Mesodermal cell (in vitro differentiated cells): ENCODE results near the gene MYADM.

Source experiments
- H3K27ac ChIP-seq: 2 replicates; pipeline ENCODE4 v1.7.0; 2013; ENCODE audit warnings: mild to moderate bottlenecking, low read depth, low read length, moderate library complexity; ENCODE audit not compliant: severe bottlenecking
- H3K36me3 ChIP-seq: 2 replicates; pipeline ENCODE4 v1.7.1; 2013; ENCODE audit warnings: mild to moderate bottlenecking, low read length, moderate library complexity; ENCODE audit not compliant: control insufficient read depth, insufficient read depth
- H3K4me1 ChIP-seq: one replicate; pipeline ENCODE4 v1.7.1; 2013; ENCODE audit warnings: mild to moderate bottlenecking, low read length; ENCODE audit not compliant: insufficient read depth, control insufficient read depth, poor library complexity, severe bottlenecking
- H3K4me3 ChIP-seq: 2 replicates; pipeline ENCODE4 v1.7.0; 2013; ENCODE audit warnings: low read length, control low read depth, mild to moderate bottlenecking; ENCODE audit not compliant: insufficient read depth, poor library complexity, severe bottlenecking; ENCODE audit errors: extremely low read depth
- H3K9me3 ChIP-seq: 2 replicates; pipeline ENCODE4 v1.7.1; 2013; ENCODE audit warnings: mild to moderate bottlenecking, low read length, moderate library complexity; ENCODE audit not compliant: control insufficient read depth
- WGBS, 2 experiments: methylation state at CpG; one replicate each; pipeline ENCODE4 v1.1.5; 2013; ENCODE audit warnings: missing lambda C conversion rate in 2 of 2; ENCODE audit not compliant: insufficient coverage in 2 of 2; 5-methylcytosine and 5-hydroxymethylcytosine counted together

Gene MYADM

DNA sequence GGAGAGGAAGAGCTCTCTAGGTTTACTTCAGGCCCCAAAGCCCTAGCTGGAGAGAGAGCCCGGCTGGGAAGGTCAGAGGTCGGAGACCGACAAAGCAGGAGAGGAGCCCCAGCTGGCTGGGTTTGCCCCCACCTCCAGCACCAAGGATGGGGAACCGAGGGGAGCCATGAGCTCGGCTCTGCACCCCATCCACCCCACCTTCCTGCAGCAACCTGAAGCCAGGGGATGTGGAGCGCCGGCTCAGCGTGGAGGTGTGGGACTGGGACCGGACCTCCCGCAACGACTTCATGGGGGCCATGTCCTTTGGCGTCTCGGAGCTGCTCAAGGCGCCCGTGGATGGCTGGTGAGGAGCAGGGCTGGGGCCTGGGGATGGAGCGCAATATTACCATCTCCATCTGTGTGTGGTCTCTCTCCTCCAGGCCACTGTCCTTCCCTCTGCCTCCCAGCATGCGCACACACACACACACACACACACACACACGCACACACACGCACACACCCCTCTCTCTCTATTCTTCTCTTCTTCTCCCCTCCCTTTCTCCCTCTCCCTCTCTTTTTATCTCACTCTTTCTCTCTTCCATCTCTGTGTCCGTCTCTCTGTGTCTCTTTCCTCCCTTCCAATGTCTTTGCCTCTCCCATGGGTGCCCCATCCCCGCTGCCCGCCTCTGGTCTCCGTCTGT is 24.8 kb downstream of the MYADM start:
- 72 to 83% methylated on average over 11 to 17 of the region's 23 CpGs for WGBS, 2 experiments
- no peak overlapping the region for H3K4me3 ChIP-seq
- H3K36me3 ChIP-seq: no peaks in the 10 kb centered on the region
- no peaks in the 10 kb centered on the region for H3K4me1 ChIP-seq
- no peak overlapping the region for H3K27ac ChIP-seq
- no peaks in the 10 kb centered on the region for H3K9me3 ChIP-seq

DNA sequence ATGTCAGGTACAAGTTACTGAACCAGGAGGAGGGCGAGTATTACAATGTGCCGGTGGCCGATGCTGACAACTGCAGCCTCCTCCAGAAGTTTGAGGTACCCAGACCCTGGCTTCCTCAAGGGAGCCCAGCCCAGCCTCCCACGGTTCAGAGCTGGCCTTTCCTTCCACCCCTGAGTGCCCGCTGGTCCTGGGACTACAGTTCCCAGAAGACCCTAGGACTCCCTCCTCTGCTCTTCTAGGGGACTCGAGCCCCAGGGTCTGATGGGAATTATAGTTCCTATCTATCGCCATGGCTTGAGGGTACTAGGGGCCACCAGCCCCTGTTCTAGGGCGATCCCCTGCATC is 25.3 kb downstream of the MYADM start:
- Histone ChIP-seq H3K36me3 (no peaks in the 10 kb centered on the region), H3K9me3 (no peaks in the 10 kb centered on the region), H3K4me3 (no peak overlapping the region), H3K27ac (no peak overlapping the region), H3K4me1 (no peaks in the 10 kb centered on the region)
- WGBS, 2 experiments: 65 to 82% methylated on average over 6 of the region's 8 CpGs

DNA sequence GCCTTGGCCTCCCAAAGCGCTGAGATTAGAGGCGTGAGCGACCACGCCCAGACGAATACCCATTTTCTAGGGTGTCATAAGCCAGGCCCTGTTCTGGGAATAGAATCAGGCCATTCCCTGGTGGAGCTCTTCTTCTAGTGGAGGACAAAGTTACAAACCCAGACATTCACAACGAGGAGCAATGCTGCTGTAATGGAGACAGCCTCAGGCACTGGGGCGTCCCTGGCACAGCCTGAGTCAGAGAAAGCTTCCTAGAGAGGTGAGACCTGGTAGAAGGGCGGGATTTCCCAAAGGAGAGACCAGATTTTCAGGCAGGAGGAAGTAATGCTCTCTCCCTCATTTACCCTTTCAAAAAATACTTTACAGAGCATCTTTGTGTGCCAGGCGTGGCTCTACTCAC is 27.0 kb downstream of the MYADM start:
- peaks cover 3% of the 10 kb centered on the region for H3K4me1 ChIP-seq
- WGBS, 2 experiments: 93 to 94% methylated on average over 7 of the region's 9 CpGs
- no peak overlapping the region for H3K4me3 ChIP-seq
- H3K27ac ChIP-seq: no peak overlapping the region
- H3K36me3 ChIP-seq: no peaks in the 10 kb centered on the region
- H3K9me3 ChIP-seq: no peaks in the 10 kb centered on the region

DNA sequence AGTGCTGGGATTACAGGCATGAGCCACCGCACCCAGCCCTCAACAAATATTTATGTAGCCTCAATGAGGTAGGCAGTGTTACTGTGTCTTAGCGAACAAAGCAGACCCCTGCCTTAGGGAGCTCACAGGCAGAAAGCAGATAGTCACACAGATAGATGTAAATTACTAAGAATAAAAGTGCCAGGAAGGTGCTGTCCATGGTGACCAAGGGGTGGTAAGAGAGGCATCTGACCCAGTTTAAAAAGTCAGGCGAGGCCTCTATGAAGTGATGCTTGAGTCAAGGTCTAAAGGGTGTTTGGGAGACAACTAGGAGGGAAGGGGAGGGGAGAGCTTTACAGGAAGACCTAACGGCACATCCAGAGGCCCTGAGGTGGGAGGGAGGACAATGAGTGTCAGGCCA is 29.0 kb downstream of the MYADM start:
- WGBS, 2 experiments: 43 to 46% methylated on average over 2 of the region's 4 CpGs
- no peak overlapping the region for H3K4me3 ChIP-seq
- no peaks in the 10 kb centered on the region for H3K36me3 ChIP-seq
- peaks cover 3% of the 10 kb centered on the region for H3K4me1 ChIP-seq
- no peak overlapping the region for H3K27ac ChIP-seq
- H3K9me3 ChIP-seq: no peaks in the 10 kb centered on the region

DNA sequence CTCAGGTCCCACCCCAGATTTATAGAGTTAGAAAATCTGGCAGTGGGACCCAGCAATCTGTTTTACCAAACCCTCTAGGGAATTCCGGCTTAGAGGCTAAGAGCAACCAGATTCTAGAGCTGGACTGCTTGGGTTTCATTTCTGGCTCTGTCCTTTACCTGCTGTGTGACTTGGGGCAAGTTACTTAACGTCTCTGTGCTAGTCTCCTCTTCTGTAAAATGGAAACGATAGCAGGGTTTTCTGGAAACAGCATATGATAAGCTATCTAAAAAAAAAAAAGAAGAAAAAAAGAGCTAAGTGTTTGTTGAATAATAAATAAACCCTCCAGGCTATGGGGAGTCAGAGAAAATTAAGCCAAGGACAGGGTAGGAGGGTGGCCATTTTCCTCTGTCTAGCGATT is 29.8 kb downstream of the MYADM start:
- H3K9me3 ChIP-seq: no peaks in the 10 kb centered on the region
- no peak overlapping the region for H3K27ac ChIP-seq
- H3K4me3 ChIP-seq: no peak overlapping the region
- 81 to 84% methylated on average over 3 of the region's 4 CpGs for WGBS, 2 experiments
- peaks cover 3% of the 10 kb centered on the region for H3K4me1 ChIP-seq
- H3K36me3 ChIP-seq: no peaks in the 10 kb centered on the region

DNA sequence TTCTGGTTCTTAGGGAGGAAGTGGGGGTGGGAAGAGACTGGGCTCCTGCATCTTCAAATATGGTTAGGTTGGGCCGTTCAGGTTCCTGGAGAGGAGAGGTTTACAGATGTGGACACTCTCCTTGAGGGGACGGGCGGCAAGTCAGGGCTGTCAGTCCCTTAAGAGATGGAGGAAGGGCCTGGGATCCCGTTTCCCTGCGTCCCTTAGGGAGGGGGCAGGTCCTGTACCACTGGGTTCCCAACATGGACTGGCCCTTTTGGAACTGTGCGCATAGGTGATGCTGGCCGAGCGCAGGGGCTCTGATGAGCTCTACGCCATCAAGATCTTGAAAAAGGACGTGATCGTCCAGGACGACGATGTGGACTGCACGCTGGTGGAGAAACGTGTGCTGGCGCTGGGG is 30.5 kb downstream of the MYADM start:
- no peak overlapping the region for H3K27ac ChIP-seq
- H3K4me1 ChIP-seq: peaks cover 3% of the 10 kb centered on the region
- H3K9me3 ChIP-seq: no peaks in the 10 kb centered on the region
- H3K36me3 ChIP-seq: no peaks in the 10 kb centered on the region
- no peak overlapping the region for H3K4me3 ChIP-seq
- WGBS, 2 experiments: 33 to 44% methylated on average over 8 to 16 of the region's 16 CpGs

DNA sequence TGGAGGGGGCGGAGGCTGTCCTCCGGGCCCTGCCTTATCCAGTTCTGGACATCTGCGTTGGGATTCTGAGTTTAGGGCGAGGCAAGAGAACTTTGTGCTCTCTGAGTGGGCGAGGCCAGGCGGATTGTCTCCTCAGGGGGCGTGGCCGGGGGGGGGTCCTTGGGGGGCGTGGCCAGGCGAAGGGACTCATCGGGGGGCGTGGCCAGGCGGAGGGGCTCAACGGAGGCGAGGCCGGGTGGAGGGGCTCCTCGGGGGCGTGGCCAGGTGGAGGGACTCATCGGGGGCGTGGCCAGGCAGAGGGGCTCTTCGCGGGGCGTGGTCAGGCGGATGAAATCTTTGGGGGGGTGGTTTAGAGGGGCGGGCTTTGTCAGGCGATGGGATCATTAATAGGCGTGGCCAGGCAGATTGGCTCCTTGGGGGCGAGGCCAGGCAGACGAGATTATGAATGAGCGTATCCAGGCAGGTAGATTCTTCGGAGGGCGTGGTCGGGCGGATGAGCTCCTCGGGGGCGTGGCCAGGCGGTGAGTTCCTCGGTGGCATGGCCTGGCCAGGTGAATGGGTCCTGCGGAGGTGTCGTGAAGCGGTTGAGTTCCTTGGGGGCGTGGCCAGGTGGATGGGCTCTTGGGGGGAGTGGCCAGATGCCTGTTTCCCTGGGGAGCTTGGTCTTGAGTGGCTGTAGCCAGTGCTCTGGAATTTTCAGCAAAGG is 31.1 kb downstream of the MYADM start:
- Histone ChIP-seq H3K36me3 (no peaks in the 10 kb centered on the region), H3K9me3 (no peaks in the 10 kb centered on the region), H3K4me1 (peaks cover 3% of the 10 kb centered on the region), H3K27ac (no peak overlapping the region), H3K4me3 (no peak overlapping the region)
- 4 to 7% methylated on average over 21 to 32 of the region's 42 CpGs for WGBS, 2 experiments

DNA sequence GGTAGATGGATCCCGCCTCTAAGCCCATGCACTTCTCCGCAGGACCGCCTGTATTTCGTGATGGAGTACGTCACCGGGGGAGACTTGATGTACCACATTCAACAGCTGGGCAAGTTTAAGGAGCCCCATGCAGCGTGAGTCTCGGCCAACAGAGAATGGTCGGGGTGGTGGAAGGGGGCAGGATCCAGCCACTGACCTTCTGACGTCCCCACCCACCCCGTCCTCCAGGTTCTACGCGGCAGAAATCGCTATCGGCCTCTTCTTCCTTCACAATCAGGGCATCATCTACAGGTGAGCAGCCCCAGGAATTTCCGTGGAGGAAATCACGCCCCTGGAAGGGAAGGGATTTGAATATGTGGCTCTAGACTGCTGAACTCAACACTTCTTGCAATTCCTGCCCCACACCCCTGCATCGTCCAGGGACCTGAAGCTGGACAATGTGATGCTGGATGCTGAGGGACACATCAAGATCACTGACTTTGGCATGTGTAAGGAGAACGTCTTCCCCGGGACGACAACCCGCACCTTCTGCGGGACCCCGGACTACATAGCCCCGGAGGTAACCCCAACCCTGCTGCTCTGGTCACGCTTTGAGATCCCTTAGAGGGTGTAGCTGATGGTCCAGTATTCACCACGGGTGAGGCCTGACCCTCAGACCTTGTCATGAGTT is 32.6 kb downstream of the MYADM start:
- WGBS, 2 experiments: 93% methylated on average over 23 to 27 of the region's 27 CpGs

DNA sequence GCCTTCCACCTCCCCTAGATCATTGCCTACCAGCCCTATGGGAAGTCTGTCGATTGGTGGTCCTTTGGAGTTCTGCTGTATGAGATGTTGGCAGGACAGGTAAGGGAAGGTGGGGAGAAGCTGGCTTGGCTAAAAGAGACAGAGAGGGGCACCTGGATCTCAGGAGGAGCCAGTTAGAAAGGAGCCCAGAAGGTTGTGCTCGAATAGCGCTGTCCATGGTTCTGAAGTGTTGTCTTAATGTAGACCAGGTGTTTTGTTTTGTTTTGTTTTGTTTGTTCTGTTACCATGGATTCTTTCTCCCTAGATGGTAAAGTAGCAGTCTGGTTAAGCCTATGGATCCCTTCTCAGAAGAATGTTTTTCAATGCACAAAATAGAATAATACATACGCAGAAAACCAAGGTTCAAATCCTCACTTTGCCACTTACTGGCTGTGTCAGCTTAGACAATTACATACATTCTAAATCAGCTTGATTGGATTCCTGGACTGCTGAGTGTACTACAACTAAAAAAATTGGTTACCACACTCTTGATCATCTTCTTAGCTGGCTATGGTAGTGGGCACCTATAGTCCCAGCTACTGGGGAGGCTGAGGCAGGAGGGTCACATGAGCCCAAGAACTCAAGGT is 35.5 kb downstream of the MYADM start:
- Histone ChIP-seq H3K27ac (peak overlapping the region; percentile 26), H3K36me3 (no peaks in the 10 kb centered on the region), H3K4me1 (peaks cover 3% of the 10 kb centered on the region), H3K9me3 (no peaks in the 10 kb centered on the region), H3K4me3 (no peak overlapping the region)
- WGBS, 2 experiments: 28 to 50% methylated on average over 1 to 3 of the region's 4 CpGs

More for the DNA sequence above, 32.6 kb downstream of the MYADM start:
- Histone ChIP-seq H3K4me1 (peaks cover 3% of the 10 kb centered on the region), H3K4me3 (no peak overlapping the region), H3K36me3 (no peaks in the 10 kb centered on the region), H3K9me3 (no peaks in the 10 kb centered on the region), H3K27ac (no peak overlapping the region)

DNA sequence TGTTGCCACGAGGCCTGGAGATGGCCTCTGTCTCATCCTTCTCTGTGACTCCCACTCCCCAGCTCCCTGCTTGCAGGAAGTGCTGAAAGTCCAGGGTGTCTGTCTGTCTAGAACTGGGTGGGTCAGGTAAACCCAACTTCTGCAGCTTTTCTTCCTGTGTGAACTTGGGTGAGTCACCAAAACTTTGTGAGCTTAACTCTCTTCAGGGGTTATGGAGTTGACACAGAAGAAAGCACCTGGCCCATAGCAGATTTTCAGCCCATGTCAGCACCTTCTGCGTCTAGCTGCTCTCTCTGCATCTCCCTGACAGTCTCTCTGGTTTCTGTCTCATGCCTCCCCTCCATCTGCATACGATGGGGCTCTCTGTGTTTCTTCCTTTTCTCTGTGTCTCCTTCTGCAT is 37.2 kb downstream of the MYADM start:
- Histone ChIP-seq H3K4me1 (no peaks in the 10 kb centered on the region), H3K27ac (no peak overlapping the region), H3K36me3 (no peaks in the 10 kb centered on the region), H3K4me3 (no peak overlapping the region), H3K9me3 (no peaks in the 10 kb centered on the region)
- 36 to 46% methylated on average over 2 to 3 of the region's 3 CpGs for WGBS, 2 experiments
